ENCODE data around the gene TSPAN8.
"Not testable (repeated sequence)": the region's sequence is repeated elsewhere in the genome, so short reads cannot be mapped to it uniquely, and the experiment has no call there.

Gene TSPAN8

GRCh38 chr12:71160585-71160984 lies 2.8 kb upstream of the TSPAN8 start:
- TF ChIP-seq CTCF (IDR thresholded peaks at IDR 0.05; ENCODE audit: control extremely low read depth, extremely low read depth, low read depth, missing control alignments): no peak
- DNase-seq (ENCODE audit: extremely low spot score): no peak
- CTCF ChIA-PET: interaction anchor here (1.4 kb wide), 1 partner anchor 24 kb away, joined by 3 read pairs; no protein-coding TSS in a partner anchor
- POLR2A ChIA-PET: no interaction called here

- POLR2A ChIA-PET: no interaction called here
- CTCF ChIA-PET: interaction anchor here (1.4 kb wide), 1 partner anchor 24 kb away, joined by 3 read pairs; no protein-coding TSS in a partner anchor
- DNase-seq (ENCODE audit: extremely low spot score): no peak
- TF ChIP-seq CTCF (IDR thresholded peaks at IDR 0.05; ENCODE audit: control extremely low read depth, extremely low read depth, low read depth, missing control alignments): no peak
Measured at GRCh38 chr12:71159878-71160277, 2.1 kb upstream of the TSPAN8 start.

GRCh38 chr12:71159264-71159663 lies 1.5 kb upstream of the TSPAN8 start:
- CTCF ChIA-PET: interaction anchor here (1.4 kb wide), 1 partner anchor 25 kb away, joined by 3 read pairs; no protein-coding TSS in a partner anchor
- DNase-seq (ENCODE audit: extremely low spot score): no peak
- TF ChIP-seq CTCF (IDR thresholded peaks at IDR 0.05; ENCODE audit: control extremely low read depth, extremely low read depth, low read depth, missing control alignments): no peak
- POLR2A ChIA-PET: no interaction called here

- DNase-seq (ENCODE audit: extremely low spot score): no peak
- CTCF ChIA-PET: no interaction called here
- POLR2A ChIA-PET: no interaction called here
- no peak for TF ChIP-seq CTCF (IDR thresholded peaks at IDR 0.05; ENCODE audit: control extremely low read depth, extremely low read depth, low read depth, missing control alignments)
Measured at GRCh38 chr12:71158361-71158882, 623 bp upstream of the TSPAN8 start.

GRCh38 chr12:71155225-71155624 lies 2.6 kb downstream of the TSPAN8 start:
- CTCF ChIA-PET: no interaction called here
- TF ChIP-seq CTCF (IDR thresholded peaks at IDR 0.05; ENCODE audit: control extremely low read depth, extremely low read depth, low read depth, missing control alignments): no peak
- POLR2A ChIA-PET: no interaction called here
- no peak for DNase-seq (ENCODE audit: extremely low spot score)

GRCh38 chr12:71152851-71153250 lies 4.9 kb downstream of the TSPAN8 start:
- ChIA-PET CTCF (no interaction called here), POLR2A (no interaction called here)
- TF ChIP-seq CTCF (IDR thresholded peaks at IDR 0.05; ENCODE audit: control extremely low read depth, extremely low read depth, low read depth, missing control alignments): no peak
- no peak for DNase-seq (ENCODE audit: extremely low spot score)

GRCh38 chr12:71150041-71150440 lies 7.8 kb downstream of the TSPAN8 start:
- CTCF ChIA-PET; POLR2A ChIA-PET; DNase-seq (ENCODE audit: extremely low spot score): not testable (repeated sequence)
